22Rv1 (cell line): Measurements from ENCODE around the gene SLC1A7.

ENCODE experiments used
- ZFX ChIP-seq: fragments of 450-650 bp; IDR thresholded peaks from 2 replicates; pipeline ENCODE4 v1.6.1; 2017; ENCODE audit warnings: antibody characterized with exemption, borderline replicate concordance
- TF ChIP-seq, protein P1 (sequence below): fragments of 450-650 bp; IDR thresholded peaks from 2 replicates; pipeline ENCODE4 v1.5.1; 2017; ENCODE audit warnings: mild to moderate bottlenecking

DNA sequence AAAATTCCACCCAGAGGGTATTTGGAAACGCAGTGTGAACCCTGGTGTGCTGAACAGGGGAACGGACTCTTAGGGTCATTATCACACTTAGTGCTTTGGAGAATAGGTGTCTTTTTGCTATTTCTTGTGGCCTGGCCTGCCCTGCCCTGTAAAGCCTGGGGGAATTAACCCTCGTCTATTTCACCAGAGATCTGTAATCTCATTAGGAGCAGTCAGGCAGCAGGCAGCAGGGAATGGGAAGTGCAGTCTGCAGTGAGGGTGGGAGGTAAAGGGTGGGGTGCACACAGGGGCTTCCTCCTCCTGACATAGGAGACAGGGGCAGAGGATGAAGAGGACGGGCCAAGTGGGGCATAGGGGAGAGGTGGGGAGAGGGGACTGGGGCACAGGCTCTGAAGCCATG lies 1.1 kb upstream of the SLC1A7 start:
- TF ChIP-seq, protein P1, sequence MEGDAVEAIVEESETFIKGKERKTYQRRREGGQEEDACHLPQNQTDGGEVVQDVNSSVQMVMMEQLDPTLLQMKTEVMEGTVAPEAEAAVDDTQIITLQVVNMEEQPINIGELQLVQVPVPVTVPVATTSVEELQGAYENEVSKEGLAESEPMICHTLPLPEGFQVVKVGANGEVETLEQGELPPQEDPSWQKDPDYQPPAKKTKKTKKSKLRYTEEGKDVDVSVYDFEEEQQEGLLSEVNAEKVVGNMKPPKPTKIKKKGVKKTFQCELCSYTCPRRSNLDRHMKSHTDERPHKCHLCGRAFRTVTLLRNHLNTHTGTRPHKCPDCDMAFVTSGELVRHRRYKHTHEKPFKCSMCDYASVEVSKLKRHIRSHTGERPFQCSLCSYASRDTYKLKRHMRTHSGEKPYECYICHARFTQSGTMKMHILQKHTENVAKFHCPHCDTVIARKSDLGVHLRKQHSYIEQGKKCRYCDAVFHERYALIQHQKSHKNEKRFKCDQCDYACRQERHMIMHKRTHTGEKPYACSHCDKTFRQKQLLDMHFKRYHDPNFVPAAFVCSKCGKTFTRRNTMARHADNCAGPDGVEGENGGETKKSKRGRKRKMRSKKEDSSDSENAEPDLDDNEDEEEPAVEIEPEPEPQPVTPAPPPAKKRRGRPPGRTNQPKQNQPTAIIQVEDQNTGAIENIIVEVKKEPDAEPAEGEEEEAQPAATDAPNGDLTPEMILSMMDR = no peak
- TF ChIP-seq ZFX = no peak
